ENCODE measurements around the gene C20orf141. TPM values are rescaled to one million over a fixed set of nuclear protein-coding genes. Genes with fewer than 3 reads are reported as not detected.
"Not testable (repeated sequence)": the region's sequence is repeated elsewhere in the genome, so short reads cannot be mapped to it uniquely, and the experiment has no call there.

C20orf141 gene, protein sequence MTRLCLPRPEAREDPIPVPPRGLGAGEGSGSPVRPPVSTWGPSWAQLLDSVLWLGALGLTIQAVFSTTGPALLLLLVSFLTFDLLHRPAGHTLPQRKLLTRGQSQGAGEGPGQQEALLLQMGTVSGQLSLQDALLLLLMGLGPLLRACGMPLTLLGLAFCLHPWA
- total RNA-seq (2014; rRNA removed; shearing (Covaris generic); ENCODE audit: low replicate concordance): not detected in 2 replicates

GRCh38 chr20:2814587-2815051 is at the start of gene C20orf141:
Gene C20orf141, plus strand, starts transcription at chr20:2814987. Its CDS starts 198 bp downstream, at chr20:2815185.
- no peak within 1 kb of the TSS for H3K27ac ChIP-seq (ENCODE audit: low read length)
- H2AFZ ChIP-seq (ENCODE audit: low read length): no peak within 1 kb of the TSS
- no peaks in the 10 kb centered on the region for H3K4me1 ChIP-seq (ENCODE audit: low read length)
- no peak for DNase-seq
- no peaks in the 10 kb centered on the region for H3K36me3 ChIP-seq (ENCODE audit: insufficient read depth, low read length)
- H3K27me3 ChIP-seq (ENCODE audit: low read length): no peaks in the 10 kb centered on the region
- H3K9ac ChIP-seq (ENCODE audit: low read length): no peak within 1 kb of the TSS
- H3K9me2 ChIP-seq (replicated peaks; ENCODE audit: insufficient read depth, low read length): no peaks in the 10 kb centered on the region
- no peak within 1 kb of the TSS for H3K4me3 ChIP-seq (ENCODE audit: low read length)
- no peaks in the 10 kb centered on the region for H3K79me2 ChIP-seq (ENCODE audit: low read length)
- H3K4me2 ChIP-seq (ENCODE audit: low read depth, low read length, poor library complexity, severe bottlenecking): no peak within 1 kb of the TSS
- H3K9me3 ChIP-seq (ENCODE audit: low read length): no peaks in the 10 kb centered on the region
- H4K20me1 ChIP-seq (ENCODE audit: insufficient read depth, low read depth, low read length): no peaks in the 10 kb centered on the region

GRCh38 chr20:2767768-2768631 is 46.8 kb upstream of the C20orf141 start:
- Histone ChIP-seq H3K79me2 (ENCODE audit: low read length) (no peaks in the 10 kb centered on the region), H2AFZ (ENCODE audit: low read length) (no peak overlapping the region), H3K9me2 (replicated peaks; ENCODE audit: insufficient read depth, low read length) (no peaks in the 10 kb centered on the region), H3K36me3 (ENCODE audit: insufficient read depth, low read length) (no peaks in the 10 kb centered on the region), H3K27ac (ENCODE audit: low read length) (no peak overlapping the region), H3K4me2 (ENCODE audit: low read depth, low read length, poor library complexity, severe bottlenecking) (no peak overlapping the region), H3K4me1 (ENCODE audit: low read length) (peaks cover 3% of the 10 kb centered on the region; the same call in 1 of the 2 replicates), H3K4me3 (ENCODE audit: low read length) (no peak overlapping the region), H3K9me3 (ENCODE audit: low read length) (no peaks in the 10 kb centered on the region), H4K20me1 (ENCODE audit: insufficient read depth, low read depth, low read length) (no peaks in the 10 kb centered on the region), H3K27me3 (ENCODE audit: low read length) (no peaks in the 10 kb centered on the region), H3K9ac (ENCODE audit: low read length) (no peak overlapping the region)
- DNase-seq: no peak

DNA sequence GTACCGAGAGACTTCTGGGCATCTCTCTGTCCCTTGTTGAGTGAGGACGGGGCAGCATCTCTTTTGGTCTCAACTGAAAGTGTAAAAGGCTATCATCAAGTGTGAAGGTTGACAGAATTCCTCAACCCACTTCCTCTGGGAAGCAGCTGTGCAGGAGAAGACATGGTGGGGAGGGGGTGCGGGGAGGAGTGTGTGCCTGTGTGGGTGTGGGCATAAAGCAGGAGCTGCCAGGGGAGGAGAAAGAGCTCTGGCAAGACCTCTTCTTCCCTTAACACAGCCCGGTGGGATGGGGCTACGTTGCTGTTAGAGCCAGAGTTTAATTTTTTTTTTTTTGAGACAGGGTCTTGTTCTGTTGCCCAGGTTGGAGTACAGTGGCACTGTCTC is 46.2 kb upstream of the C20orf141 start:
- Histone ChIP-seq H3K27me3 (ENCODE audit: low read length) (no peaks in the 10 kb centered on the region), H3K9ac (ENCODE audit: low read length) (no peak overlapping the region), H3K4me1 (ENCODE audit: low read length) (no peaks in the 10 kb centered on the region), H3K36me3 (ENCODE audit: insufficient read depth, low read length) (no peaks in the 10 kb centered on the region), H3K4me2 (ENCODE audit: low read depth, low read length, poor library complexity, severe bottlenecking) (no peak overlapping the region), H3K9me3 (ENCODE audit: low read length) (no peaks in the 10 kb centered on the region), H3K9me2 (replicated peaks; ENCODE audit: insufficient read depth, low read length) (no peaks in the 10 kb centered on the region), H3K27ac (ENCODE audit: low read length) (no peak overlapping the region), H2AFZ (ENCODE audit: low read length) (no peak overlapping the region), H4K20me1 (ENCODE audit: insufficient read depth, low read depth, low read length) (no peaks in the 10 kb centered on the region), H3K4me3 (ENCODE audit: low read length) (no peak overlapping the region), H3K79me2 (ENCODE audit: low read length) (no peaks in the 10 kb centered on the region)
- DNase-seq: no peak

DNA sequence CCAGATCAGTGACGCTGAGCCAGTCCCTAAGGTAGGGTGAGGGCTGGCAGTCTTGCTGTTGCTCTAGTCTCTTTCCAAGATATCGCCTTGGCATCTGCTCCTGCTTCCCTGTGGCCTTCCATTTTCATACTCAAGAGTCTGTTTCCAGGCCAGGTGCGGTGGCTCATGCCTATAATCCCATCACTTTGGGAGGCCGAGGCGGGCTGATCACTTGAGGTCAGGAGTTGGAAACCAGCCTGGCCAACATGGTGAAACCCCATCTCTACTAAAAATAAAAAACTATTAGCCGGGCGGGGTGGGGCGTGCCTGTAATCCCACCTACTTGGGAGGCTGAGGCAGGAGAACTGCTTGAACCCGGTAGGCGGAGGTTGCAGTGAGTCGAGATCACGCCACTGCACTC is 44.7 kb upstream of the C20orf141 start:
- not testable (repeated sequence) for H3K27ac ChIP-seq (ENCODE audit: low read length); H3K79me2 ChIP-seq (ENCODE audit: low read length); H3K4me3 ChIP-seq (ENCODE audit: low read length); H4K20me1 ChIP-seq (ENCODE audit: insufficient read depth, low read depth, low read length); H3K9ac ChIP-seq (ENCODE audit: low read length); H3K27me3 ChIP-seq (ENCODE audit: low read length); H2AFZ ChIP-seq (ENCODE audit: low read length); H3K4me1 ChIP-seq (ENCODE audit: low read length); H3K4me2 ChIP-seq (ENCODE audit: low read depth, low read length, poor library complexity, severe bottlenecking); H3K36me3 ChIP-seq (ENCODE audit: insufficient read depth, low read length); H3K9me2 ChIP-seq (replicated peaks; ENCODE audit: insufficient read depth, low read length); H3K9me3 ChIP-seq (ENCODE audit: low read length)
- DNase-seq: peak; percentile 6

GRCh38 chr20:2771631-2772080 is 43.1 kb upstream of the C20orf141 start:
- Histone ChIP-seq H3K4me2 (ENCODE audit: low read depth, low read length, poor library complexity, severe bottlenecking) (no peak overlapping the region), H2AFZ (ENCODE audit: low read length) (peak overlapping the region; percentile 65; the same call in 1 of the 2 replicates)

DNA sequence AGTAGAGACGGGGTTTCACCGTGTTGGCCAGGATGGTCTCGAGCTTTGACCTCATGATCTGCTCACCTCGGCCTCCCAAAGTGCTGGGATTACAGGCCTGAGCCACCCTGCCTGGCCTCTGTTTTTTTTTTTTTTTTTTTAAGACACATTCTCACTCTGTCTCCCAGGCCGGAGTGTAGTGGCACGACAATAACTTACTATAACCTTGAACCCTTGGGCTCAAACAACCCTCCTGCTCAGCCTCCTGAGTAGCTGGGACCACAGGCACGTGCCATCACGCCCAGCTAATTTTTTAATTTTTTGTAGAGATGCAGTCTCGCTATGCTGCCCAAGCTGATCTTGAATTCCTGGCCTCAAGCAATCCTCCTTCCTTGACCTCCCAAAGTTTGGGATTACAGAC is 41.0 kb upstream of the C20orf141 start:
- Histone ChIP-seq H3K27ac (ENCODE audit: low read length) (no peak overlapping the region), H3K9ac (ENCODE audit: low read length) (no peak overlapping the region), H3K4me3 (ENCODE audit: low read length) (no peak overlapping the region), H3K4me2 (ENCODE audit: low read depth, low read length, poor library complexity, severe bottlenecking) (no peak overlapping the region), H4K20me1 (ENCODE audit: insufficient read depth, low read depth, low read length) (no peaks in the 10 kb centered on the region), H3K79me2 (ENCODE audit: low read length) (no peaks in the 10 kb centered on the region), H3K9me3 (ENCODE audit: low read length) (no peaks in the 10 kb centered on the region), H2AFZ (ENCODE audit: low read length) (no peak overlapping the region), H3K36me3 (ENCODE audit: insufficient read depth, low read length) (no peaks in the 10 kb centered on the region), H3K9me2 (replicated peaks; ENCODE audit: insufficient read depth, low read length) (no peaks in the 10 kb centered on the region), H3K4me1 (ENCODE audit: low read length) (no peaks in the 10 kb centered on the region), H3K27me3 (ENCODE audit: low read length) (0 out of 2 replicates have a peak, but pooled peaks cover 2% of the 10 kb centered on the region)
- no peak for DNase-seq

More at GRCh38 chr20:2771631-2772080, 43.1 kb upstream of the C20orf141 start:
- Histone ChIP-seq H3K27me3 (ENCODE audit: low read length) (no peaks in the 10 kb centered on the region), H3K9me2 (replicated peaks; ENCODE audit: insufficient read depth, low read length) (no peaks in the 10 kb centered on the region), H3K9ac (ENCODE audit: low read length) (no peak overlapping the region), H3K27ac (ENCODE audit: low read length) (no peak overlapping the region), H4K20me1 (ENCODE audit: insufficient read depth, low read depth, low read length) (no peaks in the 10 kb centered on the region), H3K4me1 (ENCODE audit: low read length) (no peaks in the 10 kb centered on the region), H3K4me3 (ENCODE audit: low read length) (no peak overlapping the region), H3K79me2 (ENCODE audit: low read length) (no peaks in the 10 kb centered on the region), H3K9me3 (ENCODE audit: low read length) (no peaks in the 10 kb centered on the region), H3K36me3 (ENCODE audit: insufficient read depth, low read length) (no peaks in the 10 kb centered on the region)
- DNase-seq: no peak

- H3K4me1 ChIP-seq (ENCODE audit: low read length): no peaks in the 10 kb centered on the region
Measured at GRCh38 chr20:2775139-2775538, 39.6 kb upstream of the C20orf141 start.

DNA sequence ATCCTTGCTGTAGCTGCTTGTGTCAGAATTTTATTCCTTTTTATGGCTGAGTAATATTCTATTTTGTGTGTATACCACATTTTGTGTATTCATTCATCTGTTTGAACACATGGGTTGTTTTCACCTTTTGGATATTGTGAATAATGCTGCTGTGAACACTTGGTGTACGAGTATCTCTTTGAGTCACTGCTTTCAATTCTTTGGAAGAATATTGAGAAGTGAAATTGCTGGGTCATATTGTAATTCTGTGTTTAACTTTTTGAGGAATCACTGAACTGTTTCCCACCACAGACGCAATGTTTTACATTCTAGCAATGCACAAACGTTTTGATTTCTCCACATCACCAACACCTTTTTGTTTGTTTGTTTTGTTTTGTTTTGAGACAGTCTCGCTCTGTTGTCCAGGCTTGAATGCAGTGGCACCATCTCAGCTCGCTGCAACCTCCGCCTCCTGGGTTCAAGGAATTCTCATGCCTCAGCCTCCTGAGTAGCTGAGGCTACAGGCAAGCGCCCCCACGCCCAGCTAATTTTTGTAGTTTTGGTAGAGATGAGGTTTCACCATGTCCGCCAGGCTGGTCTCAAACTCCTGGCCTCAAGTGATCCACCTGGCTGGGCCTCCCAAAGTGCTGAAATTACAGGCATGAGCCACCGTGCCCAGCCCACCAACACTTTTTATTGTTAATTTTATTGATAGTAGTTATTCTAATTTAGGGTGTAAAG is 36.0 kb upstream of the C20orf141 start:
- no peaks in the 10 kb centered on the region for H3K9me2 ChIP-seq (replicated peaks; ENCODE audit: insufficient read depth, low read length)
- H3K4me3 ChIP-seq (ENCODE audit: low read length): no peak overlapping the region
- no peak overlapping the region for H2AFZ ChIP-seq (ENCODE audit: low read length)
- no peaks in the 10 kb centered on the region for H3K79me2 ChIP-seq (ENCODE audit: low read length)
- no peak for DNase-seq
- no peak overlapping the region for H3K27ac ChIP-seq (ENCODE audit: low read length)
- H3K27me3 ChIP-seq (ENCODE audit: low read length): 0 out of 2 replicates have a peak, but pooled peaks cover 2% of the 10 kb centered on the region
- H4K20me1 ChIP-seq (ENCODE audit: insufficient read depth, low read depth, low read length): no peaks in the 10 kb centered on the region
- H3K9ac ChIP-seq (ENCODE audit: low read length): no peak overlapping the region
- no peaks in the 10 kb centered on the region for H3K36me3 ChIP-seq (ENCODE audit: insufficient read depth, low read length)
- H3K4me1 ChIP-seq (ENCODE audit: low read length): peaks cover 7% of the 10 kb centered on the region
- no peaks in the 10 kb centered on the region for H3K9me3 ChIP-seq (ENCODE audit: low read length)
- H3K4me2 ChIP-seq (ENCODE audit: low read depth, low read length, poor library complexity, severe bottlenecking): no peak overlapping the region

More at GRCh38 chr20:2775139-2775538, 39.6 kb upstream of the C20orf141 start:
- no peaks in the 10 kb centered on the region for H3K79me2 ChIP-seq (ENCODE audit: low read length)
- no peaks in the 10 kb centered on the region for H3K36me3 ChIP-seq (ENCODE audit: insufficient read depth, low read length)
- H3K9me2 ChIP-seq (replicated peaks; ENCODE audit: insufficient read depth, low read length): no peaks in the 10 kb centered on the region
- H4K20me1 ChIP-seq (ENCODE audit: insufficient read depth, low read depth, low read length): no peaks in the 10 kb centered on the region
- no peak overlapping the region for H3K27ac ChIP-seq (ENCODE audit: low read length)
- H3K4me2 ChIP-seq (ENCODE audit: low read depth, low read length, poor library complexity, severe bottlenecking): no peak overlapping the region
- H3K27me3 ChIP-seq (ENCODE audit: low read length): 0 out of 2 replicates have a peak, but pooled peaks cover 2% of the 10 kb centered on the region
- DNase-seq: no peak
- no peak overlapping the region for H3K4me3 ChIP-seq (ENCODE audit: low read length)
- no peak overlapping the region for H3K9ac ChIP-seq (ENCODE audit: low read length)
- no peaks in the 10 kb centered on the region for H3K9me3 ChIP-seq (ENCODE audit: low read length)
- H2AFZ ChIP-seq (ENCODE audit: low read length): no peak overlapping the region

Data from Karpas-422 (cell line).